GM12892 (cell line): ENCODE data around the gene RPS27.
"Not testable (repeated sequence)": the region's sequence is repeated elsewhere in the genome, so short reads cannot be mapped to it uniquely, and the experiment has no call there.

ENCODE experiments used
- DNase-seq: peaks from one replicate; pipeline ENCODE4 v3.0.0; 2011; ENCODE audit not compliant: insufficient read length
- FAIRE-seq: peaks from 2 replicates; lab custom pipeline; 2011; peaks lifted over from hg19 to GRCh38; lab: Jason Lieb, UNC
- POLR2A ChIP-seq: IDR thresholded peaks from 2 replicates; pipeline ENCODE4 v1.6.1; 2011; ENCODE audit warnings: low read depth, low read length, control low read depth
- POLR2AphosphoS5 ChIP-seq: IDR thresholded peaks from 2 replicates; pipeline ENCODE4 v1.6.1; 2011; ENCODE audit warnings: low read depth, low read length, control low read depth
- TAF1 ChIP-seq: IDR thresholded peaks from 2 replicates; pipeline ENCODE4 v1.6.1; 2011; ENCODE audit warnings: low read depth, mild to moderate bottlenecking, control low read depth, low read length, borderline replicate concordance

The RPS27 gene

DNA sequence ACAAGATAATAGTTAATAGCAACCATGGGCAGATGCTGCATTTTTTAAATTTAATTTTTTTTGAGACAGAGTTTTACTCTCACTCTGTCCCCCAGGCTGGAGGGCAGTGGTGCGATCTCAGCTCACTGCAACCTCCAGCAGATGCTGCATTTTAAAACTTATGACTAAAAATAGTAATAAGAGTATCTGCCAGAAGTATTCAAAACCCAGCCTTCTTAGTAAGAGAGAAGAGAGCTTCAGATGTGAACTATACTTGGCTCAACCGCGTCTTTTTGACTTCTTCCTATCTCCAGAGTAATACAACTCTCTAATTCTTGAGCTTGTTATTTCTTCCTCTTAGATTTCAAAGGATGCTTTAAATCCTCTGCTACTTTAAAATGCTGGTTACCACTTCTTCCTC, 4.6 kb downstream of the RPS27 start:
- no peak for TF ChIP-seq POLR2AphosphoS5
- no peak for TF ChIP-seq TAF1
- no peak for TF ChIP-seq POLR2A
- FAIRE-seq: no peak
- no peak for DNase-seq

- DNase-seq (no peak), FAIRE-seq (no peak)
- no peak for TF ChIP-seq TAF1
- TF ChIP-seq POLR2AphosphoS5: 0 out of 2 replicates have a peak, but pooled peaks have one; percentile 23
- no peak for TF ChIP-seq POLR2A
These were observed 5.1 kb downstream of the RPS27 start for GRCh38 chr1:153995640-153996039.

GRCh38 chr1:153996882-153997281, 6.3 kb downstream of the RPS27 start:
- FAIRE-seq, DNase-seq: not testable (repeated sequence)

DNA sequence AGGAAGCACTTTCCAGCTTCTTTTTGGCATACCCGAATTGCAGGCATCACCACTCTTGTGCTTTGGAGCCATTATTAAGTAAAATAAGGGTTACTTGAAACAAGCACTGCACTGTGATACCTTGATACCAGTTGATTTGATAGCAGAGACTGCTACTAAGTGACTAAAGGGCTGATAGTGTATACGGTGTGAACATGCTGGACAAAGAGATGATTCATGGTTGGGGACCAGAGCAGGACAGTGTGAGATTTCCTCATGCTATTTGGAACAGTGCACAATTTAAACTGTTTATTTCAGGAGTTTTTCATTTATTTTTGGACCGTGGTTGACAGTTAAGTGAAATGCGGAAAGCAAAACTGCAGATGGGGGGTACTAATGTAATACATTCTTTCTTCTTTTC, 9.9 kb downstream of the RPS27 start:
- TF ChIP-seq TAF1: no peak
- no peak for TF ChIP-seq POLR2AphosphoS5
- TF ChIP-seq POLR2A: no peak
- FAIRE-seq: no peak
- no peak for DNase-seq

- DNase-seq (no peak), FAIRE-seq (no peak)
- TF ChIP-seq POLR2AphosphoS5: no peak
- TF ChIP-seq POLR2A: no peak
- TF ChIP-seq TAF1: no peak
These were observed 15.6 kb downstream of the RPS27 start for GRCh38 chr1:154006136-154006535.

- no peak for DNase-seq
- TF ChIP-seq POLR2A: no peak
- TF ChIP-seq POLR2AphosphoS5: no peak
- no peak for TF ChIP-seq TAF1
- FAIRE-seq: no peak
These were observed 21.6 kb downstream of the RPS27 start for GRCh38 chr1:154012129-154012528.

DNA sequence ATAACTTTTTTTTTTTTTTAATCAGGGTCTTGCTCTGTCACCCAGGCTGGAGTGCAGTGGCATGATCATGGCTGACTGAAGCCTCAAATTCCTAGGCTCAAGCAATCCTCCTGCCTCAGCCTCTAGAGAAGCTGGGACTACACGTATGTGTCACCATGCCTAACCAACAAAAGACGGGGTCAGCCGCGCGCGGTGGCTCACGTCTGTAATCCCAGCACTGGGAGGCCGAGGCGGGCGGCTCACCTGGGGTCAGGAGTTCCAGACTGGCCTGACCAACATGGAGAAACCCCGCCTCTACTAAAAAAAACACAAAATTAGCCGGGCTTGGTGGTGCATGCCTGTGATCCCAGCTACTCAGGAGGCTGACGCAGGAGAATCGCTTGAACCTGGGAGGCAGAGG, 22.0 kb downstream of the RPS27 start:
- not testable (repeated sequence) for FAIRE-seq, DNase-seq

DNA sequence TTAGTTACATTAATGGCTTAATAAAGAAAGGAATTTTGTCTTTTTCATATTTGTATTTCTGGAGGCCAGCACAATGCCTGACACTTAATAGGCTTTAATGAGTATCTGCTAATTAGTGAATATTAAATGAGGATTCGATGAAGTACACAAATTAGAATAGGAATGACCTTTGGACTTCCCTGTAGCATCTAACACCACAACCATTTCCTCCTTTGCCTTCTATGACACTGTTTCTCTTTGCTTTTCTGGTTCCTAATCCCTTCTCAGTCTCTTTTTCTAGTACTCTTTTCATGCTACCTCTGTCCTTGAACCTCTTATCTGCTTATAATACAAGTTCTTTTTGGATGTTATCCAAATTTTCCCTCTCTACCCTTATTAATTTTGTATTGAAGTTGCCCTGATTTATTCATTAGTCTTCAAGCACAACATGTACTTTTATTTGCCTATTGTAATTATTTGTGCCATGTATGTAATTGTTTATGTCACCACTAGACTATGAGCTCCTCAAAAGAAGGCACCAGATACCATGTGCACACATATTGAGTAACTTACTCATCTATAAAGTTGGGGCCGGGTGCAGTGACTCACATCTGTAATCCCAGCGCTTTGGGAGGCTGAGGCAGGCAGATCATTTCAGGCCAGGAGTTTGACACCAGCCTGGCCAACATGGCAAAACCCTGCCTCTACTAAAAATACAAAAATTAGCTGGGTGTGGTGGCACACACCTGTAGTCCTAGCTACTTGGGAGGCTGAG, 23.8 kb downstream of the RPS27 start:
- DNase-seq (no peak), FAIRE-seq (no peak)
- TF ChIP-seq POLR2AphosphoS5 (no peak), TAF1 (no peak), POLR2A (no peak)

DNA sequence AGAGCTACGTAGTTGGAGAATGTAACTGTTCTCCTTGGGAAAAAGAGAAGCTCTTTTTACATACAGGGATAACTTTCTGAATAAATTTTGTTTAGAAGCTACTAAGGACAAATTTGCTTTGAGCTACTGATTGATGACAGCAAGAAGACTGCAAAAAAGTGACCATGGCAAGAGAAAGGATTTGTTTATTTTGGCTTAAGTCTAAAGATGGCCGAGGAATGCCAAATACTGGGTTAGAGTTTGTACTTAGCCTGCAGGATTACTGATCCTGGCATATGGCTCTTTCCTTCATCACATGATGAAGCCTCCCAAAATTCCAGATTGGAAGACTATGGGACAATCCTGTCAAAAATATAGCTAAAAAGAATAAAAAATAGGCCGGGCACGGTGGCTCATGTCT, 28.7 kb downstream of the RPS27 start:
- no peak for TF ChIP-seq POLR2AphosphoS5
- no peak for TF ChIP-seq POLR2A
- no peak for TF ChIP-seq TAF1
- no peak for DNase-seq
- FAIRE-seq: no peak

- TF ChIP-seq POLR2AphosphoS5: no peak
- no peak for TF ChIP-seq POLR2A
- no peak for TF ChIP-seq TAF1
- FAIRE-seq: no peak
- DNase-seq: no peak
These were observed 29.4 kb downstream of the RPS27 start for GRCh38 chr1:154019940-154020339.

- not testable (repeated sequence) for DNase-seq, FAIRE-seq
These were observed 43.1 kb downstream of the RPS27 start for GRCh38 chr1:154033697-154034096.
